ENCODE results near the gene SEMA6C. TPM values are rescaled to one million over a fixed set of nuclear protein-coding genes. Genes with fewer than 3 reads are reported as not detected.

SEMA6C gene
- total and polyA plus RNA-seq, 2 of the 13 experiments (the other 11 are each of a cell fraction or from before 2014, with no cell fraction given): 1.4 to 2.9 TPM

- ATAC-seq (peak; percentile 73), FAIRE-seq (peak; percentile 32), DNase-seq (ENCODE audit: low spot score) (peak; percentile 17)
- no peaks in the 10 kb centered on the region; a peak in 1 of 5 replicates for H3K27me3 ChIP-seq (ENCODE audit: control insufficient read depth in 1 of 2, insufficient read depth in 2 of 2, low read length in 2 of 2)
- H3K4me1 ChIP-seq (ENCODE audit: insufficient read depth, low read length): peaks cover 20% of the 10 kb centered on the region
- H3K27ac ChIP-seq (ENCODE audit: extremely low read length, insufficient read depth, low read length): no peak overlapping the region
- H3K4me2 ChIP-seq (ENCODE audit: low read depth, low read length): peak overlapping the region; percentile 38; the same call in 1 of the 2 replicates
- 16% methylated on average over 5 of the region's 5 CpGs for WGBS (ENCODE audit: low lambda C conversion rate)
- no peaks in the 10 kb centered on the region for H3K36me3 ChIP-seq (replicated peaks in 1 of 2; ENCODE audit: control insufficient read depth in 1 of 2, insufficient read depth in 2 of 2, low read length in 2 of 2)
- ChIA-PET CTCF (ENCODE audit: low intra/inter-chr PET ratio, low total read pairs) (no interaction called here), POLR2A (no interaction called here)
- H3K4me3 ChIP-seq (replicated peaks in 1 of 3; ENCODE audit: insufficient read depth in 1 of 3, low read depth in 2 of 3, low read length in 3 of 3): no peak overlapping the region
- H3K9me3 ChIP-seq (ENCODE audit: low read length): no peaks in the 10 kb centered on the region
- intact Hi-C loops (cut with micrococcal nuclease; ENCODE audit: unreplicated experiment): no loop called here
- H2AFZ ChIP-seq (ENCODE audit: low read length): no peak overlapping the region
- H4K20me1 ChIP-seq (ENCODE audit: insufficient read depth, low read length): no peaks in the 10 kb centered on the region
- no peaks in the 10 kb centered on the region for H3K79me2 ChIP-seq (ENCODE audit: insufficient read depth, low read length)
- BruUV-seq (replicated peaks): no TSS peak
- in situ Hi-C loops (cut with HindIII; ENCODE audit: extremely low pct_ligation_motif_present, low pct_unique_long_range_greater_than_20kb): no loop called here
- H3K9ac ChIP-seq (ENCODE audit: insufficient read depth, low read depth, low read length): no peak overlapping the region
- no peak for TF ChIP-seq ZNF616 (CRISPR knock-in tag; IDR thresholded peaks at IDR 0.05; ENCODE audit: low read depth)
- TF ChIP-seq ARID5B (CRISPR knock-in tag; IDR thresholded peaks at IDR 0.05): peak; percentile 62
- TF ChIP-seq, protein P1, sequence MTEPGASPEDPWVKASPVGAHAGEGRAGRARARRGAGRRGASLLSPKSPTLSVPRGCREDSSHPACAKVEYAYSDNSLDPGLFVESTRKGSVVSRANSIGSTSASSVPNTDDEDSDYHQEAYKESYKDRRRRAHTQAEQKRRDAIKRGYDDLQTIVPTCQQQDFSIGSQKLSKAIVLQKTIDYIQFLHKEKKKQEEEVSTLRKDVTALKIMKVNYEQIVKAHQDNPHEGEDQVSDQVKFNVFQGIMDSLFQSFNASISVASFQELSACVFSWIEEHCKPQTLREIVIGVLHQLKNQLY (CRISPR knock-in tag; IDR thresholded peaks at IDR 0.05): no peak
- peak; percentile 73 for TF ChIP-seq RARA (CRISPR knock-in tag; IDR thresholded peaks at IDR 0.05)
- no peak for TF ChIP-seq SOX13 (IDR thresholded peaks at IDR 0.05)
- TF ChIP-seq SOX13 (CRISPR knock-in tag; conservative IDR thresholded peaks at IDR 0.05 in 1 of 2, IDR thresholded peaks at IDR 0.05 in 1 of 2): peak in 1 of 2 experiments; percentile 62; a peak in 2 of 4 replicates
- no peak for TF ChIP-seq ZBTB8A (CRISPR knock-in tag; IDR thresholded peaks at IDR 0.05; ENCODE audit: borderline replicate concordance, low read depth)
- TF ChIP-seq NR2F1 (CRISPR knock-in tag; IDR thresholded peaks at IDR 0.05): peak in 1 of 2 experiments; percentile 36; a peak in 1 of 4 replicates
- TF ChIP-seq NFIC (IDR thresholded peaks at IDR 0.05; ENCODE audit: low read length): no peak
- TF ChIP-seq ZNF383 (CRISPR knock-in tag; IDR thresholded peaks at IDR 0.05; ENCODE audit: borderline replicate concordance): no peak
- TF ChIP-seq ZNF513 (CRISPR knock-in tag; conservative IDR thresholded peaks at IDR 0.05): no peak
- TF ChIP-seq HDAC2 (CRISPR knock-in tag; IDR thresholded peaks at IDR 0.05): 0 out of 2 replicates have a peak, but pooled peaks have one; percentile 34
- no peak for TF ChIP-seq LRRFIP1 (CRISPR knock-in tag; conservative IDR thresholded peaks at IDR 0.05)
- peak; percentile 58 for TF ChIP-seq SAP130 (CRISPR knock-in tag; IDR thresholded peaks at IDR 0.05; ENCODE audit: low read depth)
- peak; percentile 26; the same call in 1 of the 2 replicates for TF ChIP-seq HMG20A (CRISPR knock-in tag; IDR thresholded peaks at IDR 0.05; ENCODE audit: borderline replicate concordance)
Observed at GRCh38 chr1:151124763-151125403, 21.5 kb downstream of the SEMA6C start.
